ENCODE results near the gene CADPS2.

CADPS2 gene

DNA sequence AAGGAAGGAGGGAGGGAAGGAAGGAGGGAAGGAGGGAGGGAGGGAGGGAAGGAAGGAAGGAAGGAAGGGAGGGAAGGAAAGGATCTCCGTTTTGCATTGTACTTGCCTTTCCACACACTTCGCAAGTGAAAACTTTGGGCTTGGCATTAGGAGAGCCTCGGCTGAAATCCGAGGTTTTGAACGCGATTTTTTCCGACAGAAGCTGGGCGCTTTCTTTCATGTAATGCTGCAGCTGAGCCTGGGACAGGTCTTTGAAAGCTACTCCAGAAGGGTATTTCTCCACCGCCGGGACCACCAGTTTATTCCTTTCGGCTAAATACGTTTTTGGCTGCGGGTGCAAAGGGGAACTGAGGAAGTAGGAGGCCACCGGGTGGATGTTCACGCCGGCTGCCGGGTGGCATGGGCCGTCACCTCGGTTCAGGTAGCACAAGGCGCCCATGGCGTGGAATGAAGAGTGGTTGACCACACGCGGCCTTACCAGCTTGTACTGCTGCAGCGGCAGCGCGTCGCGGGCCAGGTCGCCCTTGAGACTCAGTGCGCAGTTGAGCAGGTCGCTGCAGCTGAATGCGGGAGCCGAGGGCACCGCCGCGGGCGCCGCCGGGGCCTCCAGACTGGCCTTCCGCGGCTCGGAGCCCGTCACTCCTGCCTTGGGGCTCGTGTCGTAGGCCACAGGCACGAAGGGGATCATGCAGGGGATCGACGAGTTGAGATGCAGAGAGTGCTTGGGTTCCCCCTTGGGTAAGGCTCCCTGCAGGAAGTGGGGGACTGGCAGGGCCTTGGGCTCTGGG is 582.5 kb downstream of the CADPS2 start:
- no peak for TF ChIP-seq ZBTB7A (IDR thresholded peaks at IDR 0.05; ENCODE audit: low read depth)
- TF ChIP-seq TEAD4 (IDR thresholded peaks at IDR 0.05), result no peak
- no peak for TF ChIP-seq CREB1 (IDR thresholded peaks at IDR 0.05; ENCODE audit: low read depth)
- TF ChIP-seq YY1 (IDR thresholded peaks at IDR 0.05; ENCODE audit: low read depth), result no peak
- TF ChIP-seq TCF12 (IDR thresholded peaks at IDR 0.05; ENCODE audit: low read depth), result no peak
- TF ChIP-seq CEBPB (IDR thresholded peaks at IDR 0.05), result no peak

DNA sequence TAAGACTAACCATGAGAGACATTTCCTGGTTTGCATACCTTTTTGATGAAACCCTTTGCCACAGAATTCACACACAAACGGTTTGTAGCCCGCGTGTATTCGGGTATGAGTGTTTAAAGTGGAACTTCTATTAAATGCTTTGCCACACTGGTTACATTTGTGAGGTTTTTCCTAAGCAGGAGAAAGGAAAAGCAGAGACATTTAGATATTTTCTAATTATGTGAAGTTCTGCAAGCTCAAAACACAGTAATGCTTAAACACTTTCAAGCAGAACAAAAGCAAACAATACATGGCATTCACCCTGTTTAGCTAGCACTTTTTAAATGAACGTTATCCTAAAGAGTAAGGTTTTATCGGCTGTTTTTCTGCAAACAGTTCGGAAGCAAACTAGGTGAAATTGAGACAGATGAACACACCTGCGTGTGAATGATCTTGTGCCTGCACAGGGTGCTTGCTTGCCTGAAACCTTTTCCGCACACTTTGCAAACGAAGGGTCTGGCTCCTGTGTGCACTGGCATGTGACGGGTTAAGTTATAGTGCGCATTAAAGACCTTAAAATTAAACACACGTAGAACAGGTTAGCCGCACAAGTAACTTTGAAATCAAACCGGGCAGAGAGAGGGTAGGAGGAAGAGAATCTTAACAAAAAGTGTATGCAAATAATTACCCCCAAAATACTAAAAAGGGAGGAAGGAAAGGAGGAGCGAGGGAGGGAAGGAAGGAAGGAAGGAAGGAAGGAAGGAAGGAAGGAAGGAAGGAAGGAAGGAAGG is 583.3 kb downstream of the CADPS2 start:
- TF ChIP-seq TAF1 (IDR thresholded peaks at IDR 0.05; ENCODE audit: low read depth), result no peak
- no peak for TF ChIP-seq CEBPB (IDR thresholded peaks at IDR 0.05)
- TF ChIP-seq YY1 (IDR thresholded peaks at IDR 0.05; ENCODE audit: low read depth), result no peak
- TF ChIP-seq USF1 (IDR thresholded peaks at IDR 0.05), result no peak
- TF ChIP-seq, protein P1, sequence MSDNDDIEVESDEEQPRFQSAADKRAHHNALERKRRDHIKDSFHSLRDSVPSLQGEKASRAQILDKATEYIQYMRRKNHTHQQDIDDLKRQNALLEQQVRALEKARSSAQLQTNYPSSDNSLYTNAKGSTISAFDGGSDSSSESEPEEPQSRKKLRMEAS (IDR thresholded peaks at IDR 0.05), result no peak
- TF ChIP-seq TCF12 (IDR thresholded peaks at IDR 0.05; ENCODE audit: low read depth), result no peak
- no peak for TF ChIP-seq NFIC (IDR thresholded peaks at IDR 0.05)
- TF ChIP-seq CREB1 (IDR thresholded peaks at IDR 0.05; ENCODE audit: low read depth), result no peak
- no peak for TF ChIP-seq EP300 (IDR thresholded peaks at IDR 0.05; ENCODE audit: borderline replicate concordance)
- TF ChIP-seq TEAD4 (IDR thresholded peaks at IDR 0.05), result no peak
- no peak for TF ChIP-seq ZBTB7A (IDR thresholded peaks at IDR 0.05; ENCODE audit: low read depth)

DNA sequence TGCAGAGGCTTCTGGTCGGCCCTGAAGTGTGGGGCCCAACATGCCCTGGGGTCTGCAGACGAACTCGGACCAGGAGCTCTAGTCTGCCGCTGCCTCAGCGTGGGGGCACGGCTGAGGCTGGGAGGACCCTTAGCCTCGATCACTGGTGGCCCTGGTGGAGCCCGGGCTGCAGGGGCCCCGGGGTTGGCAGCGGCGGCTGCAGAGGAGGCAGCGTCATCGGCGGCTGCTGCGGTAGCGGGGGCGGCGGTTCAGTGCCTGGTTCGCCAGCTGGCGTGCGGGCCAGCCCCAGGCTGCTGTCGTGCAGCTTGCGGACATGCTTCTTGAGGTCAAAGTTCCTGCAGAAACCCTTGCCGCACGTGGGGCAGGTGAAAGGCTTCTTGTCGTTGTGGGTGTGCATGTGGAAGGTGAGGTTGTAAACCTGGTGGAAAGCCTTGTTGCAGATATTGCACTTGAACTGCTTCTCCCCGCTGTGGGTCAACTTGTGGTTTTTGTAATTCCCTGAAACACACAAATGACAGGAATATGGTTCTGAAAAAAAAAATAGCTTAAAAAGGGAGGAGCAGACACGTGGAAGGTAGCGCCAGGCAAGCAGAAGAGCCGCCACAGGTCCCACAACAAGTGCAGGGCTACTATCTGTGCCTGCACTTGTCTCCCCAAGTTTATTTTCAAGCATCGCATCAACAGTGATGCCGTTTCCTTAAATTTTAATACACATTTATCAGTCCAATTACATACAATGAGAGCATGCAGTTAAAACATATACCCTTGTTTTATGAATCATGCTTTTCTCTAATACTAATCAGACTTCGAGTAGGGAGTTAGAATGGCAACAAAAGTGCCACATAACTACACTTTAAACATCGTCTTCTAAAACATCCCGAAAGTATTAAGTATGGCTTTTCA is 584.2 kb downstream of the CADPS2 start:
- TF ChIP-seq TCF12 (IDR thresholded peaks at IDR 0.05; ENCODE audit: low read depth) (no peak), CREB1 (IDR thresholded peaks at IDR 0.05; ENCODE audit: low read depth) (no peak), EGR1 (IDR thresholded peaks at IDR 0.05) (no peak), USF1 (IDR thresholded peaks at IDR 0.05) (no peak), NFIC (IDR thresholded peaks at IDR 0.05) (no peak), TEAD4 (IDR thresholded peaks at IDR 0.05) (no peak), ZBTB7A (IDR thresholded peaks at IDR 0.05; ENCODE audit: low read depth) (no peak), TAF1 (IDR thresholded peaks at IDR 0.05; ENCODE audit: low read depth) (no peak), EP300 (IDR thresholded peaks at IDR 0.05; ENCODE audit: borderline replicate concordance) (no peak), FOXM1 (IDR thresholded peaks at IDR 0.05; ENCODE audit: borderline replicate concordance, low read depth) (no peak), RAD21 (IDR thresholded peaks at IDR 0.05; ENCODE audit: low read depth) (no peak), CEBPB (IDR thresholded peaks at IDR 0.05) (no peak), YY1 (IDR thresholded peaks at IDR 0.05; ENCODE audit: low read depth) (no peak)
- TF ChIP-seq, protein P1 (IDR thresholded peaks at IDR 0.05), result no peak
- TF ChIP-seq, protein P2, sequence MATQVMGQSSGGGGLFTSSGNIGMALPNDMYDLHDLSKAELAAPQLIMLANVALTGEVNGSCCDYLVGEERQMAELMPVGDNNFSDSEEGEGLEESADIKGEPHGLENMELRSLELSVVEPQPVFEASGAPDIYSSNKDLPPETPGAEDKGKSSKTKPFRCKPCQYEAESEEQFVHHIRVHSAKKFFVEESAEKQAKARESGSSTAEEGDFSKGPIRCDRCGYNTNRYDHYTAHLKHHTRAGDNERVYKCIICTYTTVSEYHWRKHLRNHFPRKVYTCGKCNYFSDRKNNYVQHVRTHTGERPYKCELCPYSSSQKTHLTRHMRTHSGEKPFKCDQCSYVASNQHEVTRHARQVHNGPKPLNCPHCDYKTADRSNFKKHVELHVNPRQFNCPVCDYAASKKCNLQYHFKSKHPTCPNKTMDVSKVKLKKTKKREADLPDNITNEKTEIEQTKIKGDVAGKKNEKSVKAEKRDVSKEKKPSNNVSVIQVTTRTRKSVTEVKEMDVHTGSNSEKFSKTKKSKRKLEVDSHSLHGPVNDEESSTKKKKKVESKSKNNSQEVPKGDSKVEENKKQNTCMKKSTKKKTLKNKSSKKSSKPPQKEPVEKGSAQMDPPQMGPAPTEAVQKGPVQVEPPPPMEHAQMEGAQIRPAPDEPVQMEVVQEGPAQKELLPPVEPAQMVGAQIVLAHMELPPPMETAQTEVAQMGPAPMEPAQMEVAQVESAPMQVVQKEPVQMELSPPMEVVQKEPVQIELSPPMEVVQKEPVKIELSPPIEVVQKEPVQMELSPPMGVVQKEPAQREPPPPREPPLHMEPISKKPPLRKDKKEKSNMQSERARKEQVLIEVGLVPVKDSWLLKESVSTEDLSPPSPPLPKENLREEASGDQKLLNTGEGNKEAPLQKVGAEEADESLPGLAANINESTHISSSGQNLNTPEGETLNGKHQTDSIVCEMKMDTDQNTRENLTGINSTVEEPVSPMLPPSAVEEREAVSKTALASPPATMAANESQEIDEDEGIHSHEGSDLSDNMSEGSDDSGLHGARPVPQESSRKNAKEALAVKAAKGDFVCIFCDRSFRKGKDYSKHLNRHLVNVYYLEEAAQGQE (IDR thresholded peaks at IDR 0.05; ENCODE audit: low read depth), result no peak

DNA sequence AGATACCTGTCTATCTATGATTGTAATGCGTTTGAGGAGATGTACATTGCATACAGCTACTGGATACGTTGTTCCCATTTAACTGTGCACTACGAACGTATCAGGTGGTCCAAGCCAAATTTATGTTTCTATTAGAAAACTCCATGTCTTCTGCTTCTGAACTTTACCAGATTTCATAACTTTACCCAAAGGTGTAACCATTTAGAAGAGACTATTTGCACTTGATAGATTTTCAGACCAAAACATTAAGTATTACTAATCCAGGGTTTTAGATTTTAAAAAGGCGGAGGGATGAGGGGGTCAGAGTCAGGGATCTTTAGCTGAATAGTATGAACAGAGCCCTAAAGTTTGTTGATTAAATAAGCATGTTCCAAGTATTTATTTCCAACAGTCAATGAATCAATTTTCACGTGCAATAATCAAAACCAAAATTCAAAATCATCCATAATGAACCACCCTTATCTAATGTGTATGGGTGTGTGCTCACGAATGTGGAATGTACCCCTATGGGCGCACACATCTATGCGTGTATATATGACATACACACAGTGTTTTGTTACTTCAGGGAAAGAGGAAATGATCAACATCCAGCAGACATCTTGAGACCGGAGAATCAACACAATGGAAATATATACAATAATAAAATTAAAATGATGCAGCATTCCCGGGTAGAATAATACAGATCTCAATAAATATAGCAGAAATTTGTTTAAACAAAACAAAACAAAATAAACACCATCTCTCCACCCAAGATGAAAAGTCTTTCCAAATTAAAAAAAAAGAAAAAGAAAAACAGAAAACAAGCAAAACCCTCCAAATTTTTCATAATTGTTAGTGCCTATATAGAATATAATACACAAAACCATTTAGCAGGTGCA is 585.1 kb downstream of the CADPS2 start:
- TF ChIP-seq, protein P2 (IDR thresholded peaks at IDR 0.05; ENCODE audit: low read depth), result no peak
- no peak for TF ChIP-seq NFIC (IDR thresholded peaks at IDR 0.05)
- TF ChIP-seq RAD21 (IDR thresholded peaks at IDR 0.05; ENCODE audit: low read depth), result no peak
- TF ChIP-seq USF1 (IDR thresholded peaks at IDR 0.05), result no peak
- no peak for TF ChIP-seq EP300 (IDR thresholded peaks at IDR 0.05; ENCODE audit: borderline replicate concordance)
- TF ChIP-seq EGR1 (IDR thresholded peaks at IDR 0.05), result no peak
- no peak for TF ChIP-seq ZBTB7A (IDR thresholded peaks at IDR 0.05; ENCODE audit: low read depth)
- no peak for TF ChIP-seq YY1 (IDR thresholded peaks at IDR 0.05; ENCODE audit: low read depth)
- no peak for TF ChIP-seq TAF1 (IDR thresholded peaks at IDR 0.05; ENCODE audit: low read depth)
- no peak for TF ChIP-seq CEBPB (IDR thresholded peaks at IDR 0.05)
- TF ChIP-seq FOXM1 (IDR thresholded peaks at IDR 0.05; ENCODE audit: borderline replicate concordance, low read depth), result no peak
- no peak for TF ChIP-seq CREB1 (IDR thresholded peaks at IDR 0.05; ENCODE audit: low read depth)
- TF ChIP-seq, protein P1 (IDR thresholded peaks at IDR 0.05), result no peak
- no peak for TF ChIP-seq TEAD4 (IDR thresholded peaks at IDR 0.05)
- TF ChIP-seq TCF12 (IDR thresholded peaks at IDR 0.05; ENCODE audit: low read depth), result no peak
